Panc1 (cell line): ENCODE data around the gene ZNF800.

Source experiments
- CTCF ChIP-seq: fragments of 450-650 bp; IDR thresholded peaks from 2 replicates; pipeline ENCODE4 v1.5.1; 2017; ENCODE audit warnings: mild to moderate bottlenecking
- POLR2AphosphoS5 ChIP-seq: IDR thresholded peaks from 2 replicates; pipeline ENCODE4 v1.6.1; 2012; ENCODE audit warnings: mild to moderate bottlenecking, low read depth, low read length, moderate library complexity
- REST ChIP-seq, 2 experiments: IDR thresholded peaks; 2 replicates each; pipeline ENCODE4 v1.6.1; 2011 to 2012; ENCODE audit warnings: low read depth in 2 of 2, control low read depth in 1 of 2, low read length in 1 of 2, mild to moderate bottlenecking in 1 of 2, moderate library complexity in 1 of 2; ENCODE audit not compliant: insufficient read depth in 1 of 2
- SIN3A ChIP-seq: IDR thresholded peaks from 2 replicates; pipeline ENCODE4 v1.6.1; 2012; ENCODE audit warnings: low read depth, mild to moderate bottlenecking, low read length, moderate library complexity, borderline replicate concordance; ENCODE audit not compliant: insufficient read depth
- TCF7L2 ChIP-seq: IDR thresholded peaks from 2 replicates; pipeline ENCODE4 v1.6.1; 2011; ENCODE audit warnings: mild to moderate bottlenecking, low read depth, low read length, inconsistent platforms

GRCh38 chr7:127348247-127348631 is 44.3 kb downstream of the ZNF800 start:
- TF ChIP-seq POLR2AphosphoS5 (no peak), CTCF (no peak), REST (IDR thresholded peaks at IDR 0.05; ENCODE audit: insufficient read depth in 1 of 2, low read depth in 2 of 2, low read length in 1 of 2) (no peak), SIN3A (no peak), TCF7L2 (no peak)
